Liver (tissue), 9 donors: ENCODE data around the gene ATP1A3. TPM values are rescaled to one million over a fixed set of nuclear protein-coding genes. Genes with fewer than 3 reads are reported as not detected.

ENCODE experiments used
- DNase-seq: peaks from one replicate; pipeline ENCODE4 v3.0.0-alpha.2; 2017; ENCODE audit warnings: low spot score
- H3K27ac ChIP-seq, 2 donors: one replicate each; pipeline ENCODE4 v1.7.0; 2013; ENCODE audit warnings: inconsistent platforms in 2 of 2, low read length in 2 of 2, control low read depth in 1 of 2, low read depth in 1 of 2, mild to moderate bottlenecking in 1 of 2
- H3K27me3 ChIP-seq, 4 donors: one replicate each; pipeline versions ENCODE4 v1.6.1 to v1.7.0; 2013; ENCODE audit warnings: low read length in 3 of 4, inconsistent platforms in 1 of 4, mild to moderate bottlenecking in 1 of 4, moderate library complexity in 1 of 4; ENCODE audit not compliant: control insufficient read depth in 4 of 4, insufficient read depth in 4 of 4
- H3K36me3 ChIP-seq, 4 donors: one replicate each; pipeline versions ENCODE4 v1.6.1 to v1.7.0; 2013; ENCODE audit warnings: low read length in 3 of 4, mild to moderate bottlenecking in 3 of 4, low read depth in 1 of 4, moderate library complexity in 1 of 4; ENCODE audit not compliant: control insufficient read depth in 4 of 4, insufficient read depth in 3 of 4
- H3K4me1 ChIP-seq, 4 donors: one replicate each; pipeline versions ENCODE4 v1.6.1 to v1.7.0; 2013; ENCODE audit warnings: low read length in 3 of 4, mild to moderate bottlenecking in 3 of 4, moderate library complexity in 1 of 4; ENCODE audit not compliant: control insufficient read depth in 4 of 4, insufficient read depth in 4 of 4
- H3K4me3 ChIP-seq, 3 donors: one replicate each; pipeline versions ENCODE4 v1.6.1 to v1.7.0; 2013; ENCODE audit warnings: low read length in 3 of 3, control low read depth in 1 of 3, low read depth in 1 of 3, mild to moderate bottlenecking in 1 of 3
- H3K9ac ChIP-seq, 2 donors: one replicate each; pipeline ENCODE4 v1.7.0; 2013; ENCODE audit warnings: low read length in 2 of 2, mild to moderate bottlenecking in 2 of 2, moderate library complexity in 2 of 2, control low read depth in 1 of 2, low read depth in 1 of 2
- H3K9me3 ChIP-seq, 4 donors: one replicate each; pipeline versions ENCODE4 v1.6.1 to v1.7.0; 2013; ENCODE audit warnings: low read length in 3 of 4; ENCODE audit not compliant: control insufficient read depth in 4 of 4
- ATF3 ChIP-seq: IDR thresholded peaks from 2 replicates; pipeline ENCODE4 v1.6.1; 2016; ENCODE audit warnings: antibody characterized with exemption
- CTCF ChIP-seq: fragments of 150-350 bp; IDR thresholded peaks from 2 replicates; pipeline ENCODE4 v1.5.1; 2017; ENCODE audit warnings: improper control_type of control experiment, low read depth, low read length; ENCODE audit not compliant: missing input control
- EGR1 ChIP-seq, 2 donors: IDR thresholded peaks; 2 replicates each; pipeline ENCODE4 v1.6.1; 2016 to 2018; ENCODE audit warnings: antibody characterized with exemption in 2 of 2, low read depth in 2 of 2
- FOXA1 ChIP-seq: IDR thresholded peaks from 2 replicates; pipeline ENCODE4 v1.6.1; 2016; ENCODE audit warnings: antibody characterized with exemption
- FOXA2 ChIP-seq: IDR thresholded peaks from 2 replicates; pipeline ENCODE4 v1.6.1; 2016; ENCODE audit warnings: antibody characterized with exemption
- GABPA ChIP-seq, 2 donors: IDR thresholded peaks in 1 of 2; conservative IDR thresholded peaks in 1 of 2; 2 replicates each; pipeline ENCODE4 v1.6.1; 2016; ENCODE audit warnings: antibody characterized with exemption in 2 of 2, mild to moderate bottlenecking in 1 of 2, moderate library complexity in 1 of 2
- HNF4A ChIP-seq, 2 donors: conservative IDR thresholded peaks; 2 replicates each; pipeline ENCODE4 v1.6.1; 2016; ENCODE audit warnings: antibody characterized with exemption in 2 of 2, mild to moderate bottlenecking in 2 of 2
- HNF4G ChIP-seq: IDR thresholded peaks from 2 replicates; pipeline ENCODE4 v1.6.1; 2016; ENCODE audit warnings: antibody characterized with exemption
- JUND ChIP-seq, 2 donors: IDR thresholded peaks; 2 replicates each; pipeline ENCODE4 v1.6.1; 2016; ENCODE audit warnings: antibody characterized with exemption in 2 of 2
- MAX ChIP-seq: IDR thresholded peaks from 2 replicates; pipeline ENCODE4 v1.6.1; 2016; ENCODE audit warnings: antibody characterized with exemption
- RAD21 ChIP-seq, 2 donors: IDR thresholded peaks; 2 replicates each; pipeline ENCODE4 v1.6.1; 2016; ENCODE audit warnings: antibody characterized with exemption in 2 of 2, mild to moderate bottlenecking in 2 of 2
- REST ChIP-seq: IDR thresholded peaks from 2 replicates; pipeline ENCODE4 v1.6.1; 2016; ENCODE audit warnings: antibody characterized with exemption, mild to moderate bottlenecking
- RXRA ChIP-seq, 2 donors: IDR thresholded peaks; 2 replicates each; pipeline ENCODE4 v1.6.1; 2017 to 2018; ENCODE audit warnings: antibody characterized with exemption in 2 of 2, mild to moderate bottlenecking in 1 of 2
- SP1 ChIP-seq: IDR thresholded peaks from 2 replicates; pipeline ENCODE4 v1.6.1; 2018; ENCODE audit warnings: antibody characterized with exemption, mild to moderate bottlenecking
- TAF1 ChIP-seq: conservative IDR thresholded peaks from 2 replicates; pipeline ENCODE4 v1.6.1; 2016; ENCODE audit warnings: antibody characterized with exemption, mild to moderate bottlenecking
- YY1 ChIP-seq: IDR thresholded peaks from 2 replicates; pipeline ENCODE4 v1.6.1; 2016; ENCODE audit warnings: antibody characterized with exemption, mild to moderate bottlenecking
- ZBTB33 ChIP-seq: IDR thresholded peaks from 2 replicates; pipeline ENCODE4 v1.6.1; 2016; ENCODE audit warnings: antibody characterized with exemption
- WGBS: extraction: QIAGEN DNeasy Blood & Tissue Kit; methylation state at CpG from one replicate; pipeline ENCODE4 v1.1.7; 2013; 5-methylcytosine and 5-hydroxymethylcytosine counted together
- polyA plus RNA-seq, 2 donors: library from polyadenylated mRNA; stranded (reverse) in 1 of 2; unstranded in 1 of 2; fragments of 200-250 nt in 1 of 2; fragments of >200 nt in 1 of 2; fragmentation: Nextera tagmentation in 1 of 2; extraction: Ambion mirVana in 1 of 2; gene quantifications; one replicate each; pipeline versions ENCODE4 v1.2.1 to v1.2.3, GENCODE V29; 2013 to 2015
- total RNA-seq, 2 donors: library from RNA; depleted of rRNA; stranded (reverse); fragments of >200 nt; gene quantifications; one replicate each; pipeline ENCODE4 v1.2.3, GENCODE V29; 2014
- donor health status: healthy.
- donor health status: healthy.
- donor health status: healthy.
- donor health status: healthy.
- donor health status: healthy.

Gene ATP1A3
- total and polyA plus RNA-seq, 4 donors, result 0.05 to 0.09 (median 0.08) TPM; not detected in 1

- DNase-seq, result no peak
- no peak overlapping the region for H3K9ac ChIP-seq
- no peaks in the 10 kb centered on the region for H3K36me3 ChIP-seq
- H3K27me3 ChIP-seq, result no peaks in the 10 kb centered on the region
- no peaks in the 10 kb centered on the region for H3K4me1 ChIP-seq
- no peak overlapping the region for H3K27ac ChIP-seq
- TF ChIP-seq YY1 (no peak), RXRA (IDR thresholded peaks at IDR 0.05) (no peak), EGR1 (IDR thresholded peaks at IDR 0.05; ENCODE audit: low read depth in 2 of 2) (no peak), TAF1 (no peak), REST (no peak), RAD21 (IDR thresholded peaks at IDR 0.05) (no peak), GABPA (IDR thresholded peaks at IDR 0.05 in 1 of 2, conservative IDR thresholded peaks at IDR 0.05 in 1 of 2) (no peak), HNF4A (conservative IDR thresholded peaks at IDR 0.05) (no peak), CTCF (no peak)
- H3K4me3 ChIP-seq, result no peak overlapping the region
- 64% methylated on average over 5 of the region's 5 CpGs for WGBS
- H3K9me3 ChIP-seq, result no peaks in the 10 kb centered on the region
Measured at GRCh38 chr19:42032431-42032830, 38.4 kb upstream of the ATP1A3 start.

GRCh38 chr19:42030645-42031440, 36.8 kb upstream of the ATP1A3 start:
- WGBS, result 77% methylated on average over 7 of the region's 7 CpGs
- Histone ChIP-seq H3K9me3 (no peaks in the 10 kb centered on the region), H3K4me3 (no peak overlapping the region), H3K4me1 (no peaks in the 10 kb centered on the region), H3K36me3 (no peaks in the 10 kb centered on the region), H3K9ac (no peak overlapping the region), H3K27me3 (no peaks in the 10 kb centered on the region), H3K27ac (no peak overlapping the region)
- no peak for TF ChIP-seq HNF4G
- TF ChIP-seq YY1, result no peak
- TF ChIP-seq HNF4A (conservative IDR thresholded peaks at IDR 0.05), result no peak
- no peak for TF ChIP-seq RAD21 (IDR thresholded peaks at IDR 0.05)
- no peak for TF ChIP-seq SP1
- no peak for TF ChIP-seq MAX
- TF ChIP-seq GABPA (IDR thresholded peaks at IDR 0.05 in 1 of 2, conservative IDR thresholded peaks at IDR 0.05 in 1 of 2), result no peak
- no peak for TF ChIP-seq REST
- no peak for TF ChIP-seq ATF3
- no peak for TF ChIP-seq FOXA2
- no peak for TF ChIP-seq FOXA1
- TF ChIP-seq RXRA (IDR thresholded peaks at IDR 0.05), result no peak
- TF ChIP-seq TAF1, result no peak
- TF ChIP-seq ZBTB33, result no peak
- no peak for TF ChIP-seq EGR1 (IDR thresholded peaks at IDR 0.05; ENCODE audit: low read depth in 2 of 2)
- no peak for TF ChIP-seq JUND (IDR thresholded peaks at IDR 0.05)
- DNase-seq, result no peak
